ENCODE measurements around the gene MGA. TPM values are rescaled to one million over a fixed set of nuclear protein-coding genes. Genes with fewer than 3 reads are reported as not detected.

The MGA gene
- total and polyA plus RNA-seq, 2 experiments from 2014 or later = 10.9 to 39.6 TPM

GRCh38 chr15:41821831-41822230 lies 161.6 kb downstream of the MGA start:
- H3K27ac ChIP-seq = no peak overlapping the region
- no peaks in the 10 kb centered on the region for H3K9me3 ChIP-seq (ENCODE audit: low read depth)
- 90% methylated on average over 4 of the region's 4 CpGs for WGBS (ENCODE audit: low lambda C conversion rate, missing lambda C conversion rate)
- H3K36me3 ChIP-seq (replicated peaks; ENCODE audit: insufficient read depth, low read depth) = no peaks in the 10 kb centered on the region
- TF ChIP-seq EZH2 (IDR thresholded peaks at IDR 0.05; ENCODE audit: borderline replicate concordance) (no peak), EZH2phosphoT487 (IDR thresholded peaks at IDR 0.05; ENCODE audit: low read depth, severe bottlenecking, unreplicated experiment) (no peak), CTCF (IDR thresholded peaks at IDR 0.05; ENCODE audit: poor library complexity) (no peak)
- H3K27me3 ChIP-seq = no peaks in the 10 kb centered on the region
- H2AFZ ChIP-seq = no peak overlapping the region
- no peaks in the 10 kb centered on the region for H3K9me2 ChIP-seq (replicated peaks; ENCODE audit: insufficient read depth)
- no peaks in the 10 kb centered on the region for H4K20me1 ChIP-seq (ENCODE audit: insufficient read depth, poor library complexity, severe bottlenecking)
- H3K79me2 ChIP-seq = no peaks in the 10 kb centered on the region
- DNase-seq (ENCODE audit: low spot score) = no peak
- no peak overlapping the region for H3K4me3 ChIP-seq
- no peak overlapping the region for H3K4me2 ChIP-seq
- H3K4me1 ChIP-seq (ENCODE audit: insufficient read depth) = no peaks in the 10 kb centered on the region

GRCh38 chr15:41822471-41822870 lies 162.3 kb downstream of the MGA start:
- H3K27me3 ChIP-seq = no peaks in the 10 kb centered on the region
- H3K27ac ChIP-seq = no peak overlapping the region
- WGBS (ENCODE audit: low lambda C conversion rate, missing lambda C conversion rate) = 91% methylated on average over 6 of the region's 6 CpGs
- no peak overlapping the region for H2AFZ ChIP-seq
- TF ChIP-seq EZH2phosphoT487 (IDR thresholded peaks at IDR 0.05; ENCODE audit: low read depth, severe bottlenecking, unreplicated experiment) = no peak
- DNase-seq (ENCODE audit: low spot score) = no peak
- no peaks in the 10 kb centered on the region for H3K9me2 ChIP-seq (replicated peaks; ENCODE audit: insufficient read depth)
- no peaks in the 10 kb centered on the region for H3K36me3 ChIP-seq (replicated peaks; ENCODE audit: insufficient read depth, low read depth)
- no peaks in the 10 kb centered on the region for H3K9me3 ChIP-seq (ENCODE audit: low read depth)
- no peak overlapping the region for H3K4me2 ChIP-seq
- peaks cover 3% of the 10 kb centered on the region for H3K4me1 ChIP-seq (ENCODE audit: insufficient read depth)
- no peaks in the 10 kb centered on the region for H4K20me1 ChIP-seq (ENCODE audit: insufficient read depth, poor library complexity, severe bottlenecking)
- H3K4me3 ChIP-seq = no peak overlapping the region
- H3K79me2 ChIP-seq = no peaks in the 10 kb centered on the region

MicroRNAs encoded within 50 kb of the gene (microRNA counts, 767-probe panel; counts per million panel counts)
- not detected for microRNA hsa-miR-626

Small RNA genes lying within 50 kb of the gene (microRNA-seq; reads per million reads assigned to microRNA genes)
- not detected for gene MIR626

Small RNA genes lying within 50 kb of the gene (small RNA-seq; reads per million reads assigned to genes)
- gene MIR626 = not detected

Other genes with a start within 250 kb of the MGA start
- gene RTF1, start 243.3 kb upstream of the MGA start, total RNA-seq = 30.7 and 34.1 TPM in 2 replicates
- 73.4 and 91.1 TPM in 2 replicates for gene RTF1, start 243.3 kb upstream of the MGA start, polyA plus RNA-seq
- 18.5 and 20.5 TPM in 2 replicates for gene ITPKA, start 166.5 kb upstream of the MGA start, total RNA-seq
- gene ITPKA, start 166.5 kb upstream of the MGA start, polyA plus RNA-seq = 16.2 and 33.3 TPM in 2 replicates
- 0.83 and 1.6 TPM in 2 replicates for gene LTK, start 146.6 kb upstream of the MGA start, total RNA-seq
- 1.1 and 1.2 TPM in 2 replicates for gene LTK, start 146.6 kb upstream of the MGA start, polyA plus RNA-seq
- 15.9 and 16.3 TPM in 2 replicates for gene RPAP1, start 116.1 kb upstream of the MGA start, total RNA-seq
- 26.5 and 29.3 TPM in 2 replicates for gene RPAP1, start 116.1 kb upstream of the MGA start, polyA plus RNA-seq
- gene TYRO3, start 101.2 kb upstream of the MGA start, total RNA-seq = 65.8 and 71.0 TPM in 2 replicates
- gene TYRO3, start 101.2 kb upstream of the MGA start, polyA plus RNA-seq = 99.8 and 109 TPM in 2 replicates
- 19.9 and 24.5 TPM in 2 replicates for gene MAPKBP1, start 114.1 kb downstream of the MGA start, total RNA-seq
- gene MAPKBP1, start 114.1 kb downstream of the MGA start, polyA plus RNA-seq = 18.6 and 19.9 TPM in 2 replicates
- gene JMJD7, start 167.7 kb downstream of the MGA start, total RNA-seq = 14.1 and 14.4 TPM in 2 replicates
- 9.2 and 9.9 TPM in 2 replicates for gene JMJD7, start 167.7 kb downstream of the MGA start, polyA plus RNA-seq
- gene PLA2G4B, start 178.4 kb downstream of the MGA start, total RNA-seq = 2.3 and 2.7 TPM in 2 replicates
- 19.2 and 19.6 TPM in 2 replicates for gene PLA2G4B, start 178.4 kb downstream of the MGA start, polyA plus RNA-seq
- gene SPTBN5, start 233.6 kb downstream of the MGA start, total RNA-seq = 1.7 and 2.0 TPM in 2 replicates
- gene SPTBN5, start 233.6 kb downstream of the MGA start, polyA plus RNA-seq = 1.9 and 2.6 TPM in 2 replicates

All from hepatocyte (in vitro differentiated cells).